ENCODE measurements around the gene SLC2A6. TPM values are rescaled to one million over a fixed set of nuclear protein-coding genes. Genes with fewer than 3 reads are reported as not detected.

Gene SLC2A6
- total RNA-seq, 2 donors from 2014 or later: 4.6 to 8.8 TPM

DNA sequence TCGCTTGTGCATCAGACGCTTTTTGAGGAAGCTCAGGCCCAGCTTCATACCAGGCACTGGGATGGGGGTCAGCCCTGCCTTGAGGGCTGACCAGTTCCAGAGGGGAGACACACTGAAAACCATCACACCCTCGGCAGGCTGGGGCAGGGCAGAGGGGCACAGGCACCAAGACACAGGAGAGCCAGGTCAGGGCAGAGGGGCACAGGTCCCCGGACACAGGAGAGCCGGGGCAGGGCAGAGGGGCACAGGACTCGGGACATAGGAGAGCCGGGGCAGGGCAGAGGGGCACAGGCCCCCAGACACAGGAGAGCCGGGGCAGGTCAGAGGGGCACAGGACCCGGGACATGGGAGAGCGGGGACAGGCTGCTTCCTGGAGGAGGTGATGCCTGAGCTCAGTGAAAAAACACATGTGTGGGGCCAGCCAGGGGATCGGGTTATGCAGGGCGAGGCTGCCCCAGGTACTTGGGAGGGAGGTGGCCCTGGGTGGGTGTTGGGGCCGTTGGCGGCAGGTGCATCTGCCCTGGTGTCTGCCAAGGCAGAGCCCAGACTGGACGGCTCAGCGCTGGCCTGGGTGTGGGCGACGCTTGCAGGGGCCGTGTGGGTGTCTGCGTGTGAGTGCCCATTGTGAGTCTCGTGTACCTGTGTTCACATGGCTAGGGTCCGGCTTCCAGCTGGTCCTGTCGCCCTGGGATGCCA lies 15.1 kb upstream of the SLC2A6 start:
- H3K27ac ChIP-seq: no peak overlapping the region
- H3K36me3 ChIP-seq: no peaks in the 10 kb centered on the region
- no peak for ATAC-seq (ENCODE audit: insufficient number of reproducible peaks, low FRiP score, low read depth)
- DNase-seq (ENCODE audit: low spot score): no peak
- peaks cover 4 to 21% of the 10 kb centered on the region in 2 donors for H3K4me1 ChIP-seq (ENCODE audit: control insufficient read depth in 1 of 2, low read depth in 2 of 2)
- TF ChIP-seq CTCF (IDR thresholded peaks at IDR 0.05): no peak
- H3K27me3 ChIP-seq (replicated peaks; ENCODE audit: insufficient read depth): no peaks in the 10 kb centered on the region
- no peak overlapping the region for H3K4me3 ChIP-seq
- H3K9me3 ChIP-seq: no peaks in the 10 kb centered on the region

GRCh38 chr9:133493428-133493827 lies 14.5 kb upstream of the SLC2A6 start:
- TF ChIP-seq CTCF (IDR thresholded peaks at IDR 0.05): no peak

DNA sequence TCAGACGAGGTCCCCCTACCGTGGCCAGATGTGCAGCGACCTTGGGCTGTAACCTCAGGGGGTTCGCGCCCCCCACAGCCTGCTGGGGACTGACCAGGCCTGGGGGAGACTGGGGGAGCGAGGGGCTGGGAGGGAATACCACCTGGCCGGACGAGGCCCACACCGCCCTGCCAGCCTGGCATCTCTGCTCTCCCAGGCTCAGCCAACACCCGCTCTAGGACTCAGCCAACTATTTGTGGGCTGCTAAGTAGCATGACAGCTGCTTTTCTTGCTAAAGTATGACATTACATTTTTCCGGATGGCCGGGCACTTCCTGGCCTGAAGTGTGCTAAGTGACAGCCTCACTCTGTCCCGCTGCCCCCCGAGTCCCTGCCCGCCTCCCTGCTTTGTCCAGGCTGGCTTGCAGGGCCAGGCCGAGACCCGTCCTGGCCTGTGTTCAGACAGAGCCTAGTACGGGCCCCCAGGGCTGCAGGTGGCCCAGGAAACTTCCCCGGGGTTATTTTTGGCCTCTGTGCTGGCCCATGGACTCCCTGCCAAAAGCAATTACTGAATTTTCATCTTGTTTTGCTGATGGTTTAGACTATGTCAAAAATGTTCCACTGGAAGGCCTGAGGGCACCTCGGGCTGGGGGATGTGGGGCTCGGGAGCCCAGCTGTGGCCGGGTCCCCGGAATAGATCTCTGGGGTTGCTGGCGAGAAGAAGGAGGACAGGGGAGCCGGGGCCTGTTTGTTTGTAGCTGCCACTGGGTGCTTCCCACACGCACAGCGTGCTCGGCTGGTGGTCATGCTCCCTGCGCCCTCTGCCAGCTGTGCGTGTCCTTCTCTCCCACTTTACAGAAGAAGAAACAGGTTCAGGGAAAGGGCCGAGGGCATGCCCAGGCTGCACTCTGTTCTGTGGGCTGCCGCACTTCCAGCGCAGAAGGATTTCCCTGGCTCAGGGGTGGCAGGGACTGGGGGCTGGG lies 13.4 kb upstream of the SLC2A6 start:
- Histone ChIP-seq H3K4me1 (ENCODE audit: control insufficient read depth in 1 of 2, low read depth in 2 of 2) (peaks cover 4 to 21% of the 10 kb centered on the region in 2 donors), H3K36me3 (no peaks in the 10 kb centered on the region), H3K9me3 (no peaks in the 10 kb centered on the region), H3K27ac (peak overlapping the region; percentile 23 to 53), H3K27me3 (replicated peaks; ENCODE audit: insufficient read depth) (no peaks in the 10 kb centered on the region), H3K4me3 (no peak overlapping the region)
- DNase-seq (ENCODE audit: low spot score) (no peak), ATAC-seq (ENCODE audit: insufficient number of reproducible peaks, low FRiP score, low read depth) (no peak)
- TF ChIP-seq CTCF (IDR thresholded peaks at IDR 0.05): no peak

More at GRCh38 chr9:133493428-133493827, 14.5 kb upstream of the SLC2A6 start:
- Histone ChIP-seq H3K36me3 (no peaks in the 10 kb centered on the region), H3K4me3 (no peak overlapping the region), H3K4me1 (ENCODE audit: control insufficient read depth in 1 of 2, low read depth in 2 of 2) (peaks cover 4 to 21% of the 10 kb centered on the region in 2 donors), H3K27ac (no peak overlapping the region), H3K9me3 (no peaks in the 10 kb centered on the region), H3K27me3 (replicated peaks; ENCODE audit: insufficient read depth) (no peaks in the 10 kb centered on the region)
- DNase-seq (ENCODE audit: low spot score) (no peak), ATAC-seq (ENCODE audit: insufficient number of reproducible peaks, low FRiP score, low read depth) (no peak)

GRCh38 chr9:133491656-133491925 lies 12.7 kb upstream of the SLC2A6 start:
- DNase-seq (ENCODE audit: low spot score) (no peak), ATAC-seq (ENCODE audit: insufficient number of reproducible peaks, low FRiP score, low read depth) (no peak)
- peak overlapping the region in 1 of 2 donors; percentile 53 for H3K27ac ChIP-seq
- peaks cover 4 to 21% of the 10 kb centered on the region in 2 donors for H3K4me1 ChIP-seq (ENCODE audit: control insufficient read depth in 1 of 2, low read depth in 2 of 2)
- no peaks in the 10 kb centered on the region for H3K27me3 ChIP-seq (replicated peaks; ENCODE audit: insufficient read depth)
- no peaks in the 10 kb centered on the region for H3K9me3 ChIP-seq
- no peaks in the 10 kb centered on the region for H3K36me3 ChIP-seq
- no peak overlapping the region for H3K4me3 ChIP-seq
- no peak for TF ChIP-seq CTCF (IDR thresholded peaks at IDR 0.05)

Data from thoracic aorta (tissue), 2 donors.